ENCODE data around the gene ARL5C. TPM values are rescaled to one million over a fixed set of nuclear protein-coding genes. Genes with fewer than 3 reads are reported as not detected.

ARL5C gene
- polyA plus RNA-seq, 4 donors: 0.29 to 0.32 TPM; not detected in 2

DNA sequence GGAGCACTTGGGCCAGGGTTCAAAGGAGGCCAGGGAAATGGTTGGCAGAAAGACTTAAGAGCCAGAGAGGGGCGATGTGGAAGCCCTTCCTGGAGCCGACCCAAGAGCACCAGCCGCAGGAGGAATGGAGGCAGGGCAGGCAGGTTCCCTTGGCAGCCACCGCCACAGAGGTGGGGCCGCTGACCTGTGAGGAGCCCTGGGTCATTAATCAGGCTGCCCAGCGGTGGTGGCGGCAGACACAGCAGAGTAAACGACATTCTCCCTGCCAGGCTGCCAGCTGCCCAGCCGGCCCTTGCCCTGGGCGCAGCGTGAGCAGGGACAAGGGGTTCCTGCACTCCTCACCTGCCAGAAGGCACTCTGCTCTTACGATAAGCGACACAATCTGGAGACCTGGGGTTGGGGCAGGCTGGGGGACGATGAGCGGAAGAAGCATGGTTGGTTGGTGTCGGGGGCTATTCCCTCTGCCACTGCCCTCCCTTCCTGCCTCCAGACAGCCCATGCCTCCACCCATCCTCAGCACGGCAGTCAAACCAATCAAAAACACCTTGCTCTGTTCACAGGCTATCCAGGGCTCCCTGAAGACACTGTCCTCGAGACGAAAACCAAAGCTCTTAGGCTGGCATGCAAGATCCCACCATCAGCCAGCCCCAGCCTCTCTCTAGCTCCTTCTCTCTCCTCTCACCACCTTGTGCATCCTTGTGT lies 55.4 kb downstream of the ARL5C start:
- no peak for DNase-seq (ENCODE audit: low read depth in 4 of 4, low spot score in 3 of 4)

- DNase-seq (ENCODE audit: low read depth in 4 of 4, low spot score in 3 of 4): no peak
Measured at GRCh38 chr17:39108461-39109375, 57.2 kb downstream of the ARL5C start.

GRCh38 chr17:39107973-39108372 lies 58.0 kb downstream of the ARL5C start:
- no peak for DNase-seq (ENCODE audit: low read depth in 4 of 4, low spot score in 3 of 4)

- DNase-seq (ENCODE audit: low read depth in 4 of 4, low spot score in 3 of 4): no peak
Measured at GRCh38 chr17:39107155-39107554, 58.8 kb downstream of the ARL5C start.

Other genes starting within 250 kb of the ARL5C start
- gene FBXO47, start 198.8 kb downstream of the ARL5C start, polyA plus RNA-seq (ENCODE audit: insufficient read length in 4 of 4): not detected
- 1 to 10 TPM; 5.4 to 7.5 (median 6.3) TPM for gene PLXDC1, start 14.5 kb downstream of the ARL5C start, polyA plus RNA-seq (ENCODE audit: insufficient read length in 4 of 4)
- gene CACNB1, start 31.5 kb upstream of the ARL5C start, polyA plus RNA-seq (ENCODE audit: insufficient read length in 4 of 4): 10 to 100 TPM in 1 of 4 donors, 1 to 10 TPM in 3; 8.5 to 10.7 (median 9.2) TPM
- gene RPL19, start 34.1 kb upstream of the ARL5C start, polyA plus RNA-seq (ENCODE audit: insufficient read length in 4 of 4): 1,000 to 10,000 TPM; 1,889 to 2,269 (median 1,968) TPM
- 1 to 10 TPM; 3.7 to 4.1 (median 3.8) TPM for gene STAC2, start 59.8 kb upstream of the ARL5C start, polyA plus RNA-seq (ENCODE audit: insufficient read length in 4 of 4)
- gene FBXL20, start 235.5 kb upstream of the ARL5C start, polyA plus RNA-seq (ENCODE audit: insufficient read length in 4 of 4): 10 to 100 TPM; 12.7 to 14.8 (median 13.7) TPM

Measured in right renal pelvis (tissue), 4 donors.